ENCODE results near the gene TNS2. TPM values are rescaled to one million over a fixed set of nuclear protein-coding genes. Genes with fewer than 3 reads are reported as not detected.

The TNS2 gene
- total RNA-seq, 1 experiment from 2014 or later: 13.1 TPM

DNA sequence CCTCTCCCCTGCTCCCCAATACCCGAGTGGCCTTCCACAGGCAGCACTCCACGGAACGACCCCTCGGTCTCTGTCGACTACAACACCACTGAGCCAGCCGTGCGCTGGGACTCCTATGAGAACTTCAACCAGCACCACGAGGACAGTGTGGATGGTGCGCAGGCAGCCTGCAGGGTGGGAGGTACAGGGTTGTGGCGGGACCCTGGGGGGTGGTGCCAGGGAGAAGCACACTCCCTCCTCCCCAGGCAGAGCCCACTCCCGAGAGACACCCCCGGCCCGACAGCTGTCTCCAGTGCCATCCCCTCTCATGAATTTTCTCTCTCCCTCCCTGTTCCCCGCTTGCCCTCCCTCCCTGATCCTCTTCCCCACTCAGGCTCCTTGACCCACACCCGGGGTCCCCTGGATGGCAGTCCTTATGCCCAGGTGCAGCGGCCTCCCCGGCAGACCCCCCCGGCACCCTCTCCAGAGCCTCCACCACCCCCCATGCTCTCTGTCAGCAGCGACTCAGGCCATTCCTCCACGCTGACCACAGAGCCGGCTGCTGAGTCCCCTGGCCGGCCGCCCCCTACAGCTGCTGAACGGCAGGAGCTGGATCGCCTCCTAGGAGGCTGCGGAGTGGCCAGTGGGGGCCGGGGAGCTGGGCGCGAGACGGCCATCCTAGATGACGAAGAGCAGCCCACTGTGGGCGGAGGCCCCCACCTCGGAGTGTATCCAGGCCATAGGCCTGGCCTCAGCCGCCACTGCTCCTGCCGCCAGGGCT is 9.0 kb downstream of the TNS2 start:
- no peak for DNase-seq
- no TSS peak for BruUV-seq (replicated peaks)
- Histone ChIP-seq H3K4me1 (ENCODE audit: insufficient read depth, low read length) (peaks cover 16% of the 10 kb centered on the region), H2AFZ (ENCODE audit: low read length) (no peak overlapping the region), H4K20me1 (ENCODE audit: low read length) (no peaks in the 10 kb centered on the region), H3K79me2 (ENCODE audit: low read length) (no peaks in the 10 kb centered on the region), H3F3A (ENCODE audit: low read length, unreplicated experiment) (no peaks in the 10 kb centered on the region), H3K4me3 (ENCODE audit: low read length) (no peak overlapping the region), H3K27me3 (ENCODE audit: low read length) (no peaks in the 10 kb centered on the region), H3K27ac (ENCODE audit: low read length) (no peak overlapping the region), H3K36me3 (ENCODE audit: low read depth, low read length) (no peaks in the 10 kb centered on the region), H3K4me2 (ENCODE audit: low read length) (no peak overlapping the region), H3K9ac (ENCODE audit: low read length) (no peak overlapping the region), H3K9me3 (ENCODE audit: low read length) (no peaks in the 10 kb centered on the region), H3K9me2 (replicated peaks; ENCODE audit: low read length) (no peaks in the 10 kb centered on the region)
- CTCF ChIA-PET: no interaction called here
- no peak for ATAC-seq
- TF ChIP-seq EZH2phosphoT487 (IDR thresholded peaks at IDR 0.05; ENCODE audit: borderline replicate concordance, low read length) (no peak), EZH2 (IDR thresholded peaks at IDR 0.05; ENCODE audit: low read length, unreplicated experiment) (no peak)
- TF ChIP-seq, protein P1, sequence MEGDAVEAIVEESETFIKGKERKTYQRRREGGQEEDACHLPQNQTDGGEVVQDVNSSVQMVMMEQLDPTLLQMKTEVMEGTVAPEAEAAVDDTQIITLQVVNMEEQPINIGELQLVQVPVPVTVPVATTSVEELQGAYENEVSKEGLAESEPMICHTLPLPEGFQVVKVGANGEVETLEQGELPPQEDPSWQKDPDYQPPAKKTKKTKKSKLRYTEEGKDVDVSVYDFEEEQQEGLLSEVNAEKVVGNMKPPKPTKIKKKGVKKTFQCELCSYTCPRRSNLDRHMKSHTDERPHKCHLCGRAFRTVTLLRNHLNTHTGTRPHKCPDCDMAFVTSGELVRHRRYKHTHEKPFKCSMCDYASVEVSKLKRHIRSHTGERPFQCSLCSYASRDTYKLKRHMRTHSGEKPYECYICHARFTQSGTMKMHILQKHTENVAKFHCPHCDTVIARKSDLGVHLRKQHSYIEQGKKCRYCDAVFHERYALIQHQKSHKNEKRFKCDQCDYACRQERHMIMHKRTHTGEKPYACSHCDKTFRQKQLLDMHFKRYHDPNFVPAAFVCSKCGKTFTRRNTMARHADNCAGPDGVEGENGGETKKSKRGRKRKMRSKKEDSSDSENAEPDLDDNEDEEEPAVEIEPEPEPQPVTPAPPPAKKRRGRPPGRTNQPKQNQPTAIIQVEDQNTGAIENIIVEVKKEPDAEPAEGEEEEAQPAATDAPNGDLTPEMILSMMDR (conservative IDR thresholded peaks at IDR 0.05; ENCODE audit: low read depth, low read length): no peak
- intact Hi-C loops (cut with micrococcal nuclease): no loop called here
- POLR2A ChIA-PET (ENCODE audit: unreplicated experiment): interaction anchor here (0.5 kb wide), 1 partner anchor 236 kb away, joined by 3 read pairs; the partner anchor contains the start of gene PFDN5

DNA sequence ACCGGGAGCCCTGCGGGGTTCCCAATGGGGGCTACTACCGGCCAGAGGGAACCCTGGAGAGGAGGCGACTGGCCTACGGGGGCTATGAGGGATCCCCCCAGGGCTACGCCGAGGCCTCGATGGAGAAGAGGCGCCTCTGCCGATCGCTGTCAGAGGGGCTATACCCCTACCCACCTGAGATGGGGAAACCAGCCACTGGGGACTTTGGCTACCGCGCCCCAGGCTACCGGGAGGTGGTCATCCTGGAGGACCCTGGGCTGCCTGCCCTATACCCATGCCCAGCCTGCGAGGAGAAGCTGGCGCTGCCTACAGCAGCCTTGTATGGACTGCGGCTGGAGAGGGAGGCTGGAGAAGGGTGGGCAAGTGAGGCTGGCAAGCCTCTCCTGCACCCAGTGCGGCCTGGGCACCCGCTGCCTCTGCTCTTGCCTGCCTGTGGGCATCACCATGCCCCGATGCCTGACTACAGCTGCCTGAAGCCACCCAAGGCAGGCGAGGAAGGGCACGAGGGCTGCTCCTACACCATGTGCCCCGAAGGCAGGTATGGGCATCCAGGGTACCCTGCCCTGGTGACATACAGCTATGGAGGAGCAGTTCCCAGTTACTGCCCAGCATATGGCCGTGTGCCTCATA is 9.7 kb downstream of the TNS2 start:
- no peaks in the 10 kb centered on the region for H3K9me2 ChIP-seq (replicated peaks; ENCODE audit: low read length)
- intact Hi-C loops (cut with micrococcal nuclease): loop anchor here (10.0 kb wide), 1 partner anchor 115 kb away; no protein-coding TSS in a partner anchor
- no peaks in the 10 kb centered on the region for H4K20me1 ChIP-seq (ENCODE audit: low read length)
- no peak overlapping the region for H3K27ac ChIP-seq (ENCODE audit: low read length)
- H3K27me3 ChIP-seq (ENCODE audit: low read length): no peaks in the 10 kb centered on the region
- H3K79me2 ChIP-seq (ENCODE audit: low read length): no peaks in the 10 kb centered on the region
- no peaks in the 10 kb centered on the region for H3K36me3 ChIP-seq (ENCODE audit: low read depth, low read length)
- DNase-seq (no peak), ATAC-seq (no peak)
- H3K9ac ChIP-seq (ENCODE audit: low read length): no peak overlapping the region
- ChIA-PET POLR2A (ENCODE audit: unreplicated experiment) (no interaction called here), CTCF (no interaction called here)
- no peak overlapping the region for H3K4me2 ChIP-seq (ENCODE audit: low read length)
- BruUV-seq (replicated peaks): no TSS peak
- TF ChIP-seq, protein P1 (conservative IDR thresholded peaks at IDR 0.05; ENCODE audit: low read depth, low read length): no peak
- no peak for TF ChIP-seq EZH2phosphoT487 (IDR thresholded peaks at IDR 0.05; ENCODE audit: borderline replicate concordance, low read length)
- TF ChIP-seq EZH2 (IDR thresholded peaks at IDR 0.05; ENCODE audit: low read length, unreplicated experiment): no peak
- no peaks in the 10 kb centered on the region for H3K9me3 ChIP-seq (ENCODE audit: low read length)
- H3K4me3 ChIP-seq (ENCODE audit: low read length): no peak overlapping the region
- H2AFZ ChIP-seq (ENCODE audit: low read length): no peak overlapping the region
- peaks cover 15% of the 10 kb centered on the region for H3K4me1 ChIP-seq (ENCODE audit: insufficient read depth, low read length)
- H3F3A ChIP-seq (ENCODE audit: low read length, unreplicated experiment): no peaks in the 10 kb centered on the region

All from PC-3 (cell line).